Islet of Langerhans (tissue), 1 donor: Measurements from ENCODE around the gene KLF11.
"Not testable (repeated sequence)": the region's sequence is repeated elsewhere in the genome, so short reads cannot be mapped to it uniquely, and the experiment has no call there.

Experiments used
- FAIRE-seq: peaks from one replicate; lab custom pipeline; 2011; peaks lifted over from hg19 to GRCh38; lab: Jason Lieb, UNC

KLF11 gene

DNA sequence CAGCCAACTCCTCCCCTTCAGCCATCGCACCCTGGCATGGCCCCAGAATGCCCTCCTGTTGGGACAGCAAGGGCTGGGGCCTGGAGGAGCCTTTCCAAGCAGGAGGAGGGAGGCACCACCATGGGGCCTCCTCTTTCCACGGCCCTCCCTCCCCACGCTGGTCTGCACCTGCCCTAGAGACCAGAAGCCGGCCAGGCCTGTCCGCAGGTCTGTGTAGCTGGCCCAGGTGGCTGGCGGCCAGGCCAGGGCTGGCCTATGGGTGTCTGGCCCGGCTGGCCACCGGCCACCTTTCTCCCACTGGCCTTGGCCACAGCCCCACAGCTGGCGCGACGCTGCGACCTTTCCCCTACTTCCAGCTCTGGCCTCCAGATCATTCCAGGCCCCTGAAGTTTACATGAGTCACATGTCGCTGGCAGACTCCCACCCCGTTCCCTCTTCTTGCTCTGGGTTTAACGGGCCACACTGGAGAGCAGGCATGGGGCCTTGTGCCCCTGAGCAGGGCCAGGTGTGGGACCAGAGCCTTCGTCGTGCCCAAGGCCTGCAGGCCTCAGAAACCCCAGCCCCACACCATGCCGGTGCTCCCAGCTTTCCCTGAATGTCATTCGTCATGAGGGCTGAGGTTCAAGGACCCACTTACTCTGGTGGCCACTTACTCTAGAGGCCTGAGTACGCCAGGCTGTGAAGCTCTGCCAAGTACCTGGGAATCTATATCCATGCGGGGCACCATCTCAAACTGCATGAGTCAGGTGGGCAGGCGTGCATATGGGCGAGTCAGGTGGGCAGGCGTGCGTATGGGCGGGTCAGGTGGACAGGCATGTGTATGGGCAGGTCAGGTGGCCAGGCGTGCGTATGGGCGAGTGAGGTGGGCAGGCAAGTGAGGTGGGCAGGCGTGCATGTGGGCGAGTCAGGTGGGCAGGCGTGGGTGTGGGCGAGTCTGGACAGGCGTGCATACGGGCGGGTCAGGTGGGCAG lies 33.3 kb upstream of the KLF11 start:
- FAIRE-seq: no peak

DNA sequence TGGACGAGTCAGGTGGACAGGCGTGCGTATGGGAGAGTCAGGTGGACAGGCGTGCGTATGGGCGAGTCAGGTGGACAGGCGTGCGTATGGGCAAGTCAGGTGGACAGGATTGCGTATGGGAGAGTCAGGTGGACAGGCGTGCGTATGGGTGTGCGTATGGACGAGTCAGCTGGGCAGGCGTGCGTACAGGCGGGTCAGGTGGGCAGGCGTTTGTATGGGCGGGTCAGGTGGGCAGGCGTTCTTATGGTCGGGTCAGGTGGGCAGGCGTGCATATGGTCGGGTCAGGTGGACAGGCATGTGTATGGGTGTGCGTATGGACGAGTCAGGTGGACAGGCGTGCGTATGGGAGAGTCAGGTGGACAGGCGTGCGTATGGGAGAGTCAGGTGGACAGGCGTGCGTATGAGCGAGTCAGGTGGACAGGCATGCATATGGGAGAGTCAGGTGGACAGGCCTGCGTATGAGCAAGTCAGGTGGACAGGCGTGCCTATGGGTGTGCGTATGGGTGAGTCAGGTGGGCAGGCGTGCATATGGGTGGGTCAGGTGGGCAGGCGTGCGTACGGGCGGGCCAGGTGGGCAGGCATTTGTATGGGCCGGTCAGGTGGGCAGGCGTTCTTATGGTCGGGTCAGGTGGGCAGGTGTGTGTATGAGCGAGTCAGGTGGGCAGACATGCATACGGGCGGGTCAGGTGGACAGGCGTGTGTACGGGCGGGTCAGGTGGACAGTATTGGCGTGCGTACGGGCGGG lies 32.3 kb upstream of the KLF11 start:
- FAIRE-seq: not testable (repeated sequence)

DNA sequence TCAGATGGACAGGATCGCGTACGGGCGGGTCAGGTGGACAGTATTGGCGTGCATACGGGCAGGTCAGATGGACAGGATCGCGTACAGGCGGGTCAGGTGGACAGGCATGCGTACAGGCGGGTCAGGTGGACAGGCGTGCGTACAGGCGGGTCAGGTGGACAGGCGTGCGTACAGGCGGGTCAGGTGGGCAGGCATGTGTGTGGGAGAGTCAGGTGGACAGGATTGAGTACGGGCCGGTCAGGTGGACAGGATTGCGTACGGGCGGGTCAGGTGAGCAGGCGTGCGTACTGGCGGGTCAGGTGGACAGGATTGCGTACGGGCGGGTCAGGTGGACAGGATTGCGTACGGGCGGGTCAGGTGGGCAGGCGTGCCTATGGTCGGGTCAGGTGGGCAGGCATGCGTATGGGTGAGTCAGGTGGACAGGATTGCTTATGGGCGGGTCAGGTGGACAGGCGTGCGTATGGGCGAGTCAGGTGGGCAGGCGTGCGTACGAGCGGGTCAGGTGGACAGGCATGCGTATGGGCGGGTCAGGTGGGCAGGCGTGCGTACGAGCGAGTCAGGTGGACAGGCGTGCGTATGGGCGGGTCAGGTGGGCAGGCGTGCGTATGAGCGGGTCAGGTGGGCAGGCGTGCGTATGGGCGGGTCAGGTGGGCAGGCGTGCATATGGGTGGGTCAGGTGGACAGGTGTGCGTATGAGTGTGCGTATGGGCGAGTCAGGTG lies 31.6 kb upstream of the KLF11 start:
- not testable (repeated sequence) for FAIRE-seq

DNA sequence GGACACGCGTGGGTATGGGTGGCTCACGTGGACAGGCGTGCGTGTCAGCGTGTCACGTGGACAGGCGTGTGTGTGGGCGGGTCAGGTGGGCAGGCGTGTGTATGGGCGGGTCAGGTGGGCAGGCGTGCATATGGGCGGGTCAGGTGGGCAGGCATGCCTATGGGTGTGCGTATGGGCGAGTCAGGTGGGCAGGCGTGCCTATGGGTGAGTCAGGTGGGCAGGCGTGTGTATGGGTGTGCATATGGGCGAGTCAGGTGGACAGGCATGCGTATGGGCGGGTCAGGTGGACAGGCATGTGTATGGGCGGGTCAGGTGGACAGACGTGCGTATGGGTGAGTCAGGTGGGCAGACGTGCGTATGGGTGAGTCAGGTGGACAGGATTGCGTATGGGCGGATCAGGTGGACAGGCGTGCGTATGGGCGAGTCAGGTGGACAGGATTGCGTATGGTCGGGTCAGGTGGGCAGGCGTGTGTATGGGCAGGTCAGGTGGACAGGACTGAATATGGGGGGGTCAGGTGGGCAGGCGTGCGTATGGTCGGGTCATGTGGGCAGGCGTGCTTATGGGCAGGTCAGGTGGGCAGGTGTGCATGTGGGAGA lies 30.9 kb upstream of the KLF11 start:
- FAIRE-seq: not testable (repeated sequence)

DNA sequence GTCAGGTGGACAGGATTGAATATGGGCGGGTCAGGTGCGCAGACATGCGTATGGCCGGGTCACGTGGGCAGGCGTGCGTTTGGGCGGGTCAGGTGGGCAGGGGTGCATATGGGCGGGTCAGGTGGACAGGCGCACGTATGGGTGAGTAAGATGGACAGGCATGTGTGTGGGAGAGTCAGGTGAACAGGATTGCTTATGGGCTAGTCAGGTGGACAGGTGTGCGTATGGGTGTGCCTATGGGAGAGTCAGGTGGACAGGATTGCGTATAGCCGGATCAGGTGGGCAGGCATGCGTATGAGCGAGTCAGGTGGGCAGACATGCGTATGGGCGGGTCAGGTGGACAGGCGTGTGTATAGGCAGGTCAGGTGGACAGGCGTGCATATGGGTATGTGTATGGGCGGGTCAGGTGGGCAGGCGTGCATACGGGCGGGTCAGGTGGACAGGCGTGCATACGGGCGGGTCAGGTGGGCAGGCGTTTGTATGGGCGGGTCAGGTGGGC lies 30.3 kb upstream of the KLF11 start:
- no peak for FAIRE-seq

DNA sequence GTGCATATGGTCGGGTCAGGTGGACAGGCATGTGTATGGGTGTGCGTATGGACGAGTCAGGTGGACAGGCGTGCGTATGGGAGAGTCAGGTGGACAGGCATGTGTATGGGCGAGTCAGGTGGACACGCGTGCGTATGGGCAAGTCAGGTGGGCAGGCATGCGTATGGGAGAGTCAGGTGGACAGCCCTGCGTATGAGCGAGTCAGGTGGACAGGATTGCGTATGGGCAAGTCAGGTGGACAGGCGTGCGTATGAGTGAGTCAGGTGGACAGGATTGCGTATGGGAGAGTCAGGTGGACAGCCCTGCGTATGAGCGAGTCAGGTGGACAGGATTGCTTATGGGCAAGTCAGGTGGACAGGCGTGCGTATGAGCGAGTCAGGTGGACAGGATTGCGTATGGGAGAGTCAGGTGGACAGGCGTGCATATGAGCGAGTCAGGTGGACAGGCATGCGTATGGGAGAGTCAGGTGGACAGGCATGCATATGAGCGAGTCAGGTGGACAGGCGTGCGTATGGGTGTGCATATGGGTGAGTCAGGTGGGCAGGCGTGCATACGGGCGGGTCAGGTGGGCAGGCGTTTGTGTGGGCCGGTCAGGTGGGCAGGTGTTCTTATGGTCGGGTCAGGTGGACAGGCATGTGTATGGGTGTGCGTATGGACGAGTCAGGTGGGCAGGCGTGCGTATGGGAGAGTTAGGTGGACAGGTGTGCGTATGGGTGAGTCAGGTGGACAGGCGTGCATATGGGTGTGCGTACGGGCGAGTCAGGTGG lies 29.5 kb upstream of the KLF11 start:
- FAIRE-seq: not testable (repeated sequence)

DNA sequence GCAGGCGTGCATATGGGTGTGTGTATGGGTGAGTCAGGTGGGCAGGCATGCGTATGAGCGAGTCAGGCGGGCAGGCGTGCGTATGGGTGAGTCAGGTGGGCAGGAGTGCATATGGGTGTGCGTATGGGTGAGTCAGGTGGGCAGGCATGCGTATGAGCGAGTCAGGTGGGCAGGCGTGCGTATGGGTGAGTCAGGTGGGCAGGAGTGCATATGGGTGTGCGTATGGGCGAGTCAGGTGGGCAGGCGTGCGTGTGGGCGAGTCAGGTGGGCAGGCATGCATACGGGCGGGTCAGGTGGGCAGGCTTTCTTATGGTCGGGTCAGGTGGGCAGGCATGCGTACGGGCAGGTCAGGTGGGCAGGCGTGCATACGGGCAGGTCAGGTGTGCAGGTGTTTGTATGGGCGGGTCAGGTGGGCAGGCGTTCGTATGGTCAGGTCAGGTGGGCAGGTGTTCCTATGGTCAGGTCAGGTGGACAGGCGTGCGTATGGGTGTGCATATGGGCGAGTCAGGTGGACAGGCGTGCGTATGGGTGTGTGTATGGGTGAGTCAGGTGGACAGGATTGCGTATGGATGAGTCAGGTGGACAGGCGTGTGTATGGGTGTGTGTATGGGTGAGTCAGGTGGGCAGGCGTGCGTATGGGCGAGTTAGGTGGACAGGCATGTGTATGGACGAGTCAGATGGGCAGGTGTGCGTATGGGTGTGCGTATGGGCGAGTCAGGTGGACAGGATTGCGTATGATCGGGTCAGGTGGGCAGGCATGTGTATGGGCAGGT lies 28.7 kb upstream of the KLF11 start:
- FAIRE-seq: no peak

DNA sequence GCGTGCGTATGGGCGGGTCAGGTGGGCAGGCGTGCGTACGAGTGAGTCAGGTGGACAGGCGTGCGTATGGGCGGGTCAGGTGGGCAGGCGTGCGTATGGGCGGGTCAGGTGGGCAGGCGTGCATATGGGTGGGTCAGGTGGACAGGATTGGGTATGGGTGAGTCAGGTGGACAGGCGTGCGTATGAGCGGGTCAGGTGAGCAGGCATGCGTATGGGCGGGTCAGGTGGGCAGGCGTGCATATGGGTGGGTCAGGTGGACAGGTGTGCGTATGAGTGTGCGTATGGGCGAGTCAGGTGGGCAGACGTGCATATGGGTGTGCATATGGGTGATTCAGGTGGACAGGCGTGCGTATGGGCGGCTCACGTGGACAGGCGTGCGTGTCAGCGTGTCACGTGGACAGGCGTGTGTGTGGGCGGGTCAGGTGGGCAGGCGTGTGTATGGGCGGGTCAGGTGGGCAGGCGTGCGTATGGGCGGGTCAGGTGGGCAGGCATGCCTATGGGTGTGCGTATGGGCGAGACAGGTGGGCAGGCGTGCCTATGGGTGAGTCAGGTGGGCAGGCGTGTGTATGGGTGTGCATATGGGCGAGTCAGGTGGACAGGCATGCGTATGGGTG lies 27.9 kb upstream of the KLF11 start:
- FAIRE-seq: not testable (repeated sequence)

DNA sequence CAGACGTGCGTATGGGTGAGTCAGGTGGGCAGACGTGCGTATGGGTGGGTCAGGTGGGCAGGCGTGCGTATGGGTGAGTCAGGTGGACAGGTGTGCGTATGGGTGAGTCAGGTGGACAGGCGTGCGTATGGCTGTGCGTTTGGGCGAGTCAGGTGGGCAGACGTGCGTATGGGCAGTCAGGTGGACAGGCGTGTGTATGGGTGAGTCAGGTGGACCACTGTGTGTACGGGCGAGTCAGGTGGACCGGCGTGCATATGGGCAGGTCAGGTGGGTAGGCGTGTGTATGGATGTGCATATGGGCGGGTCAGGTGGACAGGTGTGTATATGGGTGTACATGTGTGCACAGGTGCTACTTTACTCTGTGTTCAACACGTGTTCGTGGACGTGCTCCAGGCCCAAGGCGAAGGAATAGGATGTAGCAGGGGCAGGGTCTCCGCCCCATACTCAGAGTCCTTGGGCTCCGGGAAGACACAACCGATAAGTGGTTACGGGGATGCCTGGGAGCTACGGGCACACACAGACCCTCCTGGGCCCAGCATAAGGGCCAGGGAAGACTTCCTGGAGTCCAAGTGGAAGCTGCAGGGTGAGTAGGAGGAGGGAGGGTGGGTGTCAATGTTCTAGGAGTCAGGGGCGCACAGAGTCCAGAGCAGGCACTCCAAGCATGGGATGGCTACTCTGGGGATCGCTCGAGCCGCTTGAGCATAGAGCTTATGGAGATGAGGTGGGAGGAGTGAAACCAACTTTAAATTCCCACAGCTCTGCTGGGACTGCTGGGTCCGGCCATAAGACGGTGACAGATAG lies 27.1 kb upstream of the KLF11 start:
- no peak for FAIRE-seq

DNA sequence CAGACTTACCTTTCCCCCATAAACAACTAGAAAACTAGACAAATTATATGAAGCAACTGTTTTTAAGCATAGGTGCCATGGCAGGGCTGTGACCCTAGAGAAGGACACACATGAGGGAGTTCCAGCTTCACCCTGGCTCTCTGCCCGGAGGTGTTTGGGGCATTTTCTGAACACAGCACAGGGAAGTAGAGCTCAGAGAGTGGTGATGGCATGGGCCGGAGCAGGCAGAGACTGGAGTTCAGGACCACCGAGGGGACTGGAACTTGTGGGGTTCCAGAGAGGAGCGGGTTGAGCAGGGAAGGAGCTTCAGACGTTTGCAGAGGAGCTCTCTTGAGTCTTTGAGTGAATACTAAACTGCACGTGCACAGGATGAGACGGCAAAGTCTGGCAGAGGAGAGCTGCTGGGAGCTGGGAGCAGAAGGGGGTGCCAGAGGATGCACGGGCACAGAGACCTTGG lies 26.5 kb upstream of the KLF11 start:
- FAIRE-seq: no peak

DNA sequence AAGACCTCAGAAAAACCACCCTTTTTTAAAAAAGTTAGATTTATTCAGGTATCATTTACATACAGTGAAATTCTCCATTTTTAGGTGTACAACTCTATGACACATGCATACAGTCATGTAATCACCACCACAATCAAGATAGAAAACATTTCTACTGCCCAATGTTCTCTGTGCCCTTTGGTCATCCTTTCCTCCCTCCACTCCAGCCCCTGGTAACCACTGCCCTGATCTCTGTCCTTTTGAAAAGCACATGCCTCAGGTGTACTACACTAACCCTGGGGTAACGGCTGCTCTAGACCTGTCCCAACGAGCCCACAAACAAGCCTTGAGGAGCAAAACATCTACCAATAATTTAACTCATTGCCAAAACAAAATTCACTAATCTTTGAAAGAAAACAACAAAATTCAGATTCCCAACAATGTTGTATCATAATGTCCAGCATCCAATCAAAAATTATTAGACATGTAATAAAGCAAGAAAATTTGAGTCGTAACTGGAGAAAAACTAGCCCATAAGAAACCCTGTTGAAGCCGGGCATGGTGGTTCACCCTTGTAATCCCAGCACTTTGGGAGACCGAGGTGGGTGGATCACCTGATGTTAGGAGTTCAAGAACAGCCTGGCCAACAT lies 25.9 kb upstream of the KLF11 start:
- FAIRE-seq: no peak

DNA sequence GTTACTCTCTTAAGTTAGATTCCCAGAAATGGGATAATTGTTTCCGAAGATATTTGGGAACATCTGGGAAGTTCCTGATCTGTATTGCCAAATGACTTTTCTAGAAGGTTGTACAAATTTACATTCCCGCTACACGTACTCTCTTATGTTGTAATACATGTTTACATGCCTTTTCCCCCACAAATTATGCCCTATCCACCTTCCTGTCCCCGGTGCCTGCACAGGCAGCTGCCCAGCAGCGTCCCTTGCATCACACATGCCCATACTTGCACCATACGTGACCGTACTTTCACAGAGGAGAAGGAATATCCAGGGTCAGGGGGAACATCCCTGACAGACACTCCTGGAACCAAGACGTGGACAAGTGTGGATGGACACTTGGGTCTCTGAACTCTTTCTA lies 24.2 kb upstream of the KLF11 start:
- no peak for FAIRE-seq

DNA sequence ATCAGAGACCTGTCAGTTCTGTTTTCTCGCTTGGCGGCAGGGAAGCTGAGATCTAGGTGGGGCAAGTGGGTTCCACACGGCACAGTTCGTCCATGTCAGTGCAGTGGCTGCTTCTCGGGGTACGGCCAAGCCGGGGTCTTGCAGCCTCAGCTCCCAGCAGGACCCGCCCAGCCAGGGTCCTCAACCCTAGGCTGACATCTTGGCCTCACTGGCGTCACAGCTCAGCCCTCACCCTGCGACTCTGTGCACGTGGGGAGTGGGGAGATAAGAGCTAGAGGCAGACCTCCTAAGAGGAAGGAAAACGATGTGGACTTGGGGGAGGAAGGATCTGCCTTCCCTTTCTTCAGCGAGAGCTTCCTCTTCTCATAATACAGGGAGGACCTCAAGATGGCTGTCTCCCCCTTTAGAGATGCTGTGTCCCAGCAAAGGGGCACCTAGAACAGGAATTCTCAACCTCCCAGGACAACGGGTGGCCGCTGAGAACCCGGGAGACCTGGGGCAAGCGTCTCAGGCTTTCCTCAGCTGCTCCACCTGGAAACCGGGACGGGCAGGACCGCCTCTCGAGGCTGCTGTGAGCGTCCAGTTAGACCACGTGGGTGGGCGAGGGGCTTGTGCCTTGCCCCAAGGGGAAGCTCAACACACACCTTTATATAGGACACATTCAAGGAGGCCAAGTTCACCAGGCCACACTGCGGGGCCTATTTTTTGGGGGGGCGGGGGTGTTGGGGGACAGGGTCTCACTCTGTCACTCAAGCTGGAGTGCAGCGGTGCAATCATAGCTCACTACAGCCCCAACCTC lies 23.5 kb upstream of the KLF11 start:
- no peak for FAIRE-seq

DNA sequence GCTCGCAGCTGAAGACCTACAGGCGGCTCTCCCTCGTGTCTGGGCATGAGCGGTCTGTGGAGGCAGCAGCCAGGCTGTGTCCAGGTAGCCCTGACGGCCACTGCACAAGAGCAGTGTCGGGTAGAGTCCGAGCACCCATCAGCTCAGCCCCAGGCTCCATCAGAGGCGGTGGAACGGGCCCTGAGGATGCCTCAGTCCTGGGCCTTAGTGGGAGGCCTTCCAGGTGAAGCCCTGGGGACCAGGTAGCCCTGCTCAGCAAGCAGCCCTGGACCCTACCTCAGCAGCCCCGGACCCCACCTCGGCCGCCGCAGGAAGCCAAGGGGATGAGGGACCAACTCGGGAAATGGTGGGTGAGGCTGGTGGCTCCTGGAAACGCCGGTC lies 21.3 kb upstream of the KLF11 start:
- no peak for FAIRE-seq

DNA sequence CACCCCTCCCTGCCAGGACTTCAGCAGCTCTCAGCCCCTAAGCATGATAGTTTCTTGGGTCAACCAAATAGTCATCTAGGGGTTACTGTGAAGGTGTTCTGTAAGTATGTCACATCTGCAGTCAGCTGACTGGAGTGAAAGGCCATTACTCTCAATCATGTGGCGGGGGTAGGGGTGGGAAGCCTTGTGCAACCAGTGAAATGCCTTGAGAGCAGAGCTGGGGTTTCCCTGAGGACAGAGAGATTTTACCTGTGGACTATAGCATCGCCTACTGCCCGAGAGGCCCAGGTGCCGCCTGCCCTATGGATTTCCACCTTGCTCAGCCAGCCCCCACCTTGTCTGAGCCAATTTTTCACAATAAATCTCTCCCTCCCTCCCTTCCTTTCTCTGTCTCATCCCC lies 20.9 kb upstream of the KLF11 start:
- no peak for FAIRE-seq

DNA sequence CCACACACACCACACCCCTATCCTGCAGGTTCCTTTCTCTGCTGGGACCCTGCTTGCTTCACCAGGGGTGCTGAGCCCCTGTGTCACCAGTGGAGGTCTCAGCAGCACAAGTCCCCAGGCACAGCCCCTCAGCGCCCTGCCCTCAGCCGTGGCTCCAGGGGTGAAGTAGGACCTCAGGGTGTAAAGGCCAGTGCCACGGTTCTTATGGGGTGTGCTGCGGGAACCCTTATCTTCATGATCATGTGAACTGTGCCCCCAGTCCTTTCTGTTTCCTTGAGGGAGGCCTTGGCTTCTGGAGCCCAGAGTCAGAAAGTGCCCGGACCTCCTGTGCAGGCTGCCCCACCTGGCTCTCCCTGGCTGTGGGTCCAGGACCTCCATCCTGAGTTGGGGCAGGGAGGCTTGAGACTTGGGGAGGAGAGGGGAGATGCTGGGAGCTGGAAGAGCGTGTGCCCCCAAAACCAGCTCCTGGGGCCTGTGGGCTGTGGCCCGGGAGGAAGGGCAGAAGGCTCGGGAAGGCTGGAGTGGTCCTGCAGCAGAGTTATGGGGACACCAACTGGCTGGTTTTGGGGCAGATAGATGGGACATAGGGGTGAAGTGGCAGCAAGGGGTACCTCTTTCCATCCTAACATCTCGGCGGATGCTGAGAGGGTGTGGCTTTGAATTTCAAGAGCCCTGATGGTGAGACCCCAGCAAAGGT lies 20.2 kb upstream of the KLF11 start:
- FAIRE-seq: no peak

DNA sequence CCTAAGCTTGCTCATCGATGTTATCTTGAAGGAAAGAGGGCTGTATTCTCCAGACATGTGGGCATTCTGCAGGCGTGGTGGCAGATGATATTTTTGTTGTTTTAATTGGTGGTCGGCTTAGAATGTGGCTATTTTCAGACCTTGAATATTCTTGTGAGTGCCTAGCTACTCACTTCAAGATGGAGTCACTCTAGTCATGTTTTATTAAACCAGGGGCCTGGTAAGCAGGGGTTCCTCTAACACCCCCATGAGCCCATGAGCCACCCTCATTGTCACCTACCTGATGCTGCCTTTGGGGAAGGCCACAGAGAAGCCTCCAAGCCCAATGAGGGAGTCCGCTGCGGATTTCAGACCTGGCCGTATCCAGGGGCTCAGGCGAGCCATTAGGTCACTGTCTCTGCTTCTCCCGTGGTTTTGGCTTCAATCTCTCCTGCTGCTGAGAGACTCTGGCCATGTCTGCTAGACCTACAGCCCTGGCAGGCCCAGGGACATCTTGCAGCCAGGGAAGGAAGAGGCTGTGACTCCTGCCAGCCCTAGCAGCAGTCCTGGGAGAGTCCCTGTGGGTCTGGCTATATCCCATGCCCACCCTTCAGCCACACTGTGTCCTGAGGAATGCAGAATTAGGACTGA lies 16.3 kb upstream of the KLF11 start:
- no peak for FAIRE-seq
